OCI-LY3 (cell line): Measurements from ENCODE around the gene ENTREP1.
A peak's percentile ranks its signal among the peaks of the same experiment; 100 is the strongest.

Source experiments
- EZH2phosphoT487 ChIP-seq: fragments of 200-600 bp; shearing (Covaris generic); IDR thresholded peaks from 2 replicates; pipeline ENCODE4 v1.6.1; 2018; ENCODE audit warnings: antibody characterized with exemption, mixed run types, low read depth
- TF ChIP-seq, protein P1 (sequence below): fragments of 200-600, 300-600 bp; sonication (generic); IDR thresholded peaks from 2 replicates; pipeline ENCODE4 v1.5.1; 2014; ENCODE audit warnings: antibody characterized with exemption, low read length, low read depth

DNA sequence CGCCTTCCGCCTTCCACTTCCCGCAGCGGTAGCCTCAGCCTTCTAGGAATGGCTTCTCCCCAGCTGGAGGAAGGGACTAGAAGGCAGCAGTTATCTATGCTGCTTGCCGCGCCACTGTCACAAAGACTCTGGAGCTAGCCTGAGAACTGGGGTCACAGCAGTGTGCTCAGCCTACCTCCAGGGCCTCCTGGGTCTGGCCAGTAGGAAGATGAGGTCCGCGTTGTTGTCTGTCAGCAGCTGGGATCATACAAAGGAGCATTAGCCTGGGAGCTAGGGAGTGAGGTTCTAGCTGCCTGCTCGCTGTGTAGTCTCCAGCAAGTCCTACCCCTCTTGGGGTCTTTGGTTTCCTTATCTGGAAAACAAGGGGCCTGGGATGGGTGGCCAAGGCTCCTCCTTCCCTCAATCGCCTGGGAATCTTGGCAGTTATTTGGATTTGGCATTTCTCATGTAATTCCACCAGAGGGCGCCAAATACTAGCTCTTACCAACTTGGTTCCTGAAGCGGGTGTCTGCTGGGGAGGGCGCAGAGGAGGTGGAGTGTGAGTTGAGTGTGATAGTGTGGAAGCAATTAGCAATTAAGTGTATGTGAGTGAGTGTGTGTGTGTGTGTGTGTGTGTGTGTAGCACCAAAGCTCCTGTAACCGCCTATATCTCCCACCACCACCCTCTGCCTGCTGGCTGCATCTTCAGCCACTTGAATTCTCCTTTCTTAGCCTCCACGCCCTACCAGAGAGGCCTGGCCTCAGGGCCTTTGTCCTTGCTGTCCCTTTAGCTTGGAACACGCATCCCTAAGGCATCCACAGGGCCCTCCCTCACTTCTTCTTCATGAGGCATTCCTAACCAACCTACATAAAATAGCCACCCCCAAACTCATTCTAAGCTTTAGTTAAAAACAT, 97.1 kb downstream of the ENTREP1 start:
- TF ChIP-seq, protein P1, sequence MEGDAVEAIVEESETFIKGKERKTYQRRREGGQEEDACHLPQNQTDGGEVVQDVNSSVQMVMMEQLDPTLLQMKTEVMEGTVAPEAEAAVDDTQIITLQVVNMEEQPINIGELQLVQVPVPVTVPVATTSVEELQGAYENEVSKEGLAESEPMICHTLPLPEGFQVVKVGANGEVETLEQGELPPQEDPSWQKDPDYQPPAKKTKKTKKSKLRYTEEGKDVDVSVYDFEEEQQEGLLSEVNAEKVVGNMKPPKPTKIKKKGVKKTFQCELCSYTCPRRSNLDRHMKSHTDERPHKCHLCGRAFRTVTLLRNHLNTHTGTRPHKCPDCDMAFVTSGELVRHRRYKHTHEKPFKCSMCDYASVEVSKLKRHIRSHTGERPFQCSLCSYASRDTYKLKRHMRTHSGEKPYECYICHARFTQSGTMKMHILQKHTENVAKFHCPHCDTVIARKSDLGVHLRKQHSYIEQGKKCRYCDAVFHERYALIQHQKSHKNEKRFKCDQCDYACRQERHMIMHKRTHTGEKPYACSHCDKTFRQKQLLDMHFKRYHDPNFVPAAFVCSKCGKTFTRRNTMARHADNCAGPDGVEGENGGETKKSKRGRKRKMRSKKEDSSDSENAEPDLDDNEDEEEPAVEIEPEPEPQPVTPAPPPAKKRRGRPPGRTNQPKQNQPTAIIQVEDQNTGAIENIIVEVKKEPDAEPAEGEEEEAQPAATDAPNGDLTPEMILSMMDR = peak; percentile 86
- TF ChIP-seq EZH2phosphoT487 = no peak
